Gastrocnemius medialis (tissue), 4 donors: ENCODE measurements around the gene WTAP. TPM values are rescaled to one million over a fixed set of nuclear protein-coding genes. Genes with fewer than 3 reads are reported as not detected.
A peak's percentile ranks its signal among the peaks of the same experiment; 100 is the strongest.
"Not testable (repeated sequence)": the region's sequence is repeated elsewhere in the genome, so short reads cannot be mapped to it uniquely, and the experiment has no call there.

Source experiments
- ATAC-seq, 2 donors: fragments of 150-250 bp; one replicate each; pipeline ENCODE4 v1.9.1; 2016
- DNase-seq, 2 donors: peaks; one replicate each; pipeline ENCODE4 v3.0.0-alpha.2; 2019
- H3K27ac ChIP-seq, 4 donors: fragments of 200-600 bp; sonication (generic); 1 replicate in 1 of 4; 2 replicates in 3 of 4; pipeline ENCODE4 v1.5.1; 2016 to 2018; ENCODE audit warnings: mild to moderate bottlenecking in 2 of 4, moderate library complexity in 1 of 4
- H3K27me3 ChIP-seq, 3 donors: fragments of 200-600 bp; sonication (generic) in 2 of 3; 1 replicate in 1 of 3; 2 replicates in 2 of 3; pipeline versions ENCODE4 v1.5.1 to v1.6.0; 2016 to 2019; ENCODE audit warnings: mild to moderate bottlenecking in 1 of 3, moderate library complexity in 1 of 3
- H3K36me3 ChIP-seq, 2 donors: fragments of 200-600 bp; sonication (generic) in 1 of 2; one replicate each; pipeline ENCODE4 v1.5.1; 2017 to 2018
- H3K4me1 ChIP-seq, 2 donors: fragments of 200-600 bp; sonication (generic) in 1 of 2; one replicate each; pipeline ENCODE4 v1.5.1; 2016 to 2017; ENCODE audit warnings: mild to moderate bottlenecking in 2 of 2
- H3K4me3 ChIP-seq, 4 donors: fragments of 200-600 bp; sonication (generic) in 3 of 4; 1 replicate in 1 of 4; 2 replicates in 3 of 4; pipeline ENCODE4 v1.5.1; 2016 to 2019; ENCODE audit warnings: mild to moderate bottlenecking in 2 of 4
- H3K9me3 ChIP-seq, 3 donors: fragments of 200-600 bp; sonication (generic) in 2 of 3; 1 replicate in 1 of 3; 2 replicates in 2 of 3; pipeline ENCODE4 v1.5.1; 2016 to 2019
- POLR2A ChIP-seq, 2 donors: fragments of 450-650 bp; IDR thresholded peaks; one replicate each; pipeline ENCODE4 v1.6.1; 2017; ENCODE audit warnings: antibody characterized with exemption in 2 of 2, mild to moderate bottlenecking in 2 of 2, moderate library complexity in 2 of 2
- in situ Hi-C, 4 donors: fragments of 200-750 bp; cut with MboI; loops; one replicate each; pipeline versions ENCODE4 v1.15.0 to v1.8.0; 2017; ENCODE audit warnings: low sequenced_read_pairs in 4 of 4
- intact Hi-C: fragments of 100-400 bp; cut with DNase I; formaldehyde crosslinking; loops from one replicate; pipeline ENCODE4 v1.15.1; 2023; ENCODE audit warnings: low total_unique reads
- total RNA-seq, 4 donors: library from RNA; depleted of rRNA; stranded (reverse); fragments of >200 nt; gene quantifications; one replicate each; pipeline versions ENCODE4 v1.1.0 to v1.2.3, GENCODE V29; 2016
- TF ChIP-seq, protein P1 (sequence below), 5 experiments: fragments of 450-650 bp in 3 of 5; fragments of 200-600 bp in 2 of 5; sonication (generic) in 2 of 5; IDR thresholded peaks in 4 of 5; conservative IDR thresholded peaks in 1 of 5; 1 replicate in 4 of 5; 2 replicates in 1 of 5; pipeline ENCODE4 v1.5.1; 2016 to 2019; ENCODE audit warnings: antibody characterized with exemption in 5 of 5, mild to moderate bottlenecking in 3 of 5, moderate library complexity in 3 of 5

Gene WTAP
- total RNA-seq, 4 donors from 2014 or later, result 147 to 238 (median 193) TPM

DNA sequence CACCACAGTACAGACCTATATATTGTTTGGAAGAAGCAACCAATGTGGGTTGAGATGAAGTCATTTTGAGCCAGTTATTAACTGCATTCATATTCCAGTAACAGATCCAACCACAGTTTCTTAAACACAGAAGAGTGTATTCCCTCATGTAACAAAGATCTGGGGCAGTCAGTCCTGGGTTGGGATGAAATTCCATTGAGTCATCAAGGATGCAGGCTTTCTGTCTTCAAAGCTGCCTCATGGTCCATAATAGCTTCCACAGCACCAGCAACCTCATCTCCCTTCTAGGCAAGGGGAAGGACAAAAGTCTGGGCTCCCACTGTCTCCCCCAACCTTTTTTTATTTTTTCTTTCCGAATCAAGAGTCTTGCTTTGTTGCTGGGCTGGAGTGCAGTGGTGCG lies 31.3 kb upstream of the WTAP start:
- in situ Hi-C loops, result loop anchor here in 2 of 4 donors (10.0 to 25.0 kb wide), 3 partner anchors 99 to 279 kb away; partner anchors contain the start of genes IGF2R (in 1 of the 2) and MRPL18 (in 1 of the 2)
- H3K27ac ChIP-seq, result peak overlapping the region in 3 of 4 donors; percentile 94 to 99 (median 98)

DNA sequence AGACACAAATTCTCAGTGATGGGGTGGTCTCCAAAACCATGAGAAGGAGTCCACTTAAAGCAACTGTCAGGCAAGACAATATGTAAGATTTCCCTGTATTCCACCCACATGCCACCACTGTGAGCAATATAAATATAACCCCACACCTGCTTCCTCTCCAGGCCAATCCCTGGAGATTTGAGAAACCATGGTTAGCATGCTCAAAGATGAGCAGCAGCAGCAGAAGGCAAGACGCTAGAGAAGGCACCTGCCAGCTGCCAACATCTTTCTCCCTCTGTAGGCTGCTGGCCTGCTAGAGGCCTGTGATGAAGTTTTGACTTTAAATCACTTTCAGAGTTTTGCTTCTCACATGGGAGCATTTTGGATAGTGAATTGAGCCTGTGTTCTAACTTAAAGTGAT lies 26.3 kb upstream of the WTAP start:
- peak in 1 of 2 donors; percentile 62 for DNase-seq
- H3K36me3 ChIP-seq, result no peaks in the 10 kb centered on the region
- no peak for TF ChIP-seq POLR2A (IDR thresholded peaks at IDR 0.05)
- TF ChIP-seq, protein P1, sequence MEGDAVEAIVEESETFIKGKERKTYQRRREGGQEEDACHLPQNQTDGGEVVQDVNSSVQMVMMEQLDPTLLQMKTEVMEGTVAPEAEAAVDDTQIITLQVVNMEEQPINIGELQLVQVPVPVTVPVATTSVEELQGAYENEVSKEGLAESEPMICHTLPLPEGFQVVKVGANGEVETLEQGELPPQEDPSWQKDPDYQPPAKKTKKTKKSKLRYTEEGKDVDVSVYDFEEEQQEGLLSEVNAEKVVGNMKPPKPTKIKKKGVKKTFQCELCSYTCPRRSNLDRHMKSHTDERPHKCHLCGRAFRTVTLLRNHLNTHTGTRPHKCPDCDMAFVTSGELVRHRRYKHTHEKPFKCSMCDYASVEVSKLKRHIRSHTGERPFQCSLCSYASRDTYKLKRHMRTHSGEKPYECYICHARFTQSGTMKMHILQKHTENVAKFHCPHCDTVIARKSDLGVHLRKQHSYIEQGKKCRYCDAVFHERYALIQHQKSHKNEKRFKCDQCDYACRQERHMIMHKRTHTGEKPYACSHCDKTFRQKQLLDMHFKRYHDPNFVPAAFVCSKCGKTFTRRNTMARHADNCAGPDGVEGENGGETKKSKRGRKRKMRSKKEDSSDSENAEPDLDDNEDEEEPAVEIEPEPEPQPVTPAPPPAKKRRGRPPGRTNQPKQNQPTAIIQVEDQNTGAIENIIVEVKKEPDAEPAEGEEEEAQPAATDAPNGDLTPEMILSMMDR (IDR thresholded peaks at IDR 0.05 in 4 of 5, conservative IDR thresholded peaks at IDR 0.05 in 1 of 5), result no peak
- H3K27ac ChIP-seq, result peak overlapping the region; percentile 80 to 98 (median 90)
- in situ Hi-C loops, result no loop called here
- no peak overlapping the region for H3K4me3 ChIP-seq
- peak; percentile 38 to 72 for ATAC-seq
- H3K9me3 ChIP-seq, result no peaks in the 10 kb centered on the region
- intact Hi-C loops, result loop anchor here (1.0 to 2.0 kb wide), 2 partner anchors 16 to 48 kb away; no protein-coding TSS in a partner anchor
- H3K27me3 ChIP-seq, result no peaks in the 10 kb centered on the region
- H3K4me1 ChIP-seq, result peaks cover 21 to 47% of the 10 kb centered on the region in 2 donors

More for the DNA sequence above, 31.3 kb upstream of the WTAP start:
- no peak for DNase-seq
- no peak for ATAC-seq
- TF ChIP-seq, protein P1 (IDR thresholded peaks at IDR 0.05 in 4 of 5, conservative IDR thresholded peaks at IDR 0.05 in 1 of 5), result no peak
- no peak for TF ChIP-seq POLR2A (IDR thresholded peaks at IDR 0.05)
- peaks cover 0 to 15% of the 10 kb centered on the region in 2 donors for H3K36me3 ChIP-seq
- H3K9me3 ChIP-seq, result no peaks in the 10 kb centered on the region
- no peaks in the 10 kb centered on the region for H3K27me3 ChIP-seq
- H3K4me1 ChIP-seq, result peaks cover 24 to 29% of the 10 kb centered on the region in 2 donors
- intact Hi-C loops, result loop anchor here (10.0 kb wide), 1 partner anchor 369 kb away; no protein-coding TSS in a partner anchor
- H3K4me3 ChIP-seq, result no peak overlapping the region

DNA sequence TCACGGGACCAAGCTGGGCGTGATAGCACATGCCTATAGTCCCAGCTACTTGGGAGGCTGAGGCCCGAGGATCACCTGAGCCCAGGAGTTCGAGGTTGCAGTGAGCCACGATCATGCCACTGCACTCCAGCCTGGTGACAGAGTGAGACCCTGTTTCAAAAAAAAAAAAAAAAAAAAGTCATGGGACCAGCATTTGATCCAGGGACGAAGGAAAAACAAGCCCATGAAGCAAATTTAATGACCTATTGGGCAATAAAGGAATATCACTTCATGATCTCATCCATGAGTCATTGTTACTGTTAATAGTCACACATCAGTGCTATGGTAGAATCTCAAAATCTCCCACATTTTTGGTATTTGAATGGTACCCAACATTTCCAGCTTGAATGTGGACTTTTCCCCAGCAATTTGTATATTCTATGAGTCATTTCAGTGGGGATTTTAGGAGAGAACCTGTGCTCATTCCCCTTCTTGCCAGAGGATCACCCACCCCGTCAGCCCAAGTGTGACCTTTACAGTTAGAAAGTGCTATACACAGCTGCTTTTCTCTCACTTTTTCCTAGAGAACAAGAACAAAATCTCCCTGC lies 25.8 kb upstream of the WTAP start:
- no peaks in the 10 kb centered on the region for H3K36me3 ChIP-seq
- TF ChIP-seq, protein P1 (IDR thresholded peaks at IDR 0.05 in 4 of 5, conservative IDR thresholded peaks at IDR 0.05 in 1 of 5), result no peak
- TF ChIP-seq POLR2A (IDR thresholded peaks at IDR 0.05), result peak; percentile 13 to 47
- peaks cover 21 to 50% of the 10 kb centered on the region in 2 donors for H3K4me1 ChIP-seq
- peak overlapping the region; percentile 80 to 98 (median 90) for H3K27ac ChIP-seq
- in situ Hi-C loops, result no loop called here
- H3K4me3 ChIP-seq, result no peak overlapping the region
- DNase-seq (peak; percentile 55 to 73), ATAC-seq (peak; percentile 96)
- intact Hi-C loops, result loop anchor here (1.0 to 2.0 kb wide), 2 partner anchors 15 to 48 kb away; no protein-coding TSS in a partner anchor
- H3K27me3 ChIP-seq, result no peaks in the 10 kb centered on the region
- no peaks in the 10 kb centered on the region for H3K9me3 ChIP-seq

DNA sequence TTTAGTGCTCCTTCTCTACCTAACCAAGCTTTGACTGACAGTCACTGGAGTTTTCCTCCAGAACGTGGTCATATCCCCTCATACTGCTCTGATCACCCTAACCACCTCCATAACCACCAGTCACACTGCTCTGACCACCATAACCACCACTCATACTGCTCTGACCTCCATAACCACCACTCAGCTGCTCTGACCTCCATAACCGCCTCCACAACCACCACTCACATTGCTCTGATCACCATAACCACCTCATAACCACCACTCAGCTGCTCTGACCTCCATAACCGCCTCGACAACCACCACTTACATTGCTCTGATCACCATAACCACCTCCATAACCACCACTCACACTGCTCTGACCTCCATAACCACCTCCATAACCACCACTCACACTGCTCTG lies 16.7 kb upstream of the WTAP start:
- H3K27me3 ChIP-seq, in situ Hi-C loops, H3K27ac ChIP-seq, H3K36me3 ChIP-seq, H3K4me3 ChIP-seq, DNase-seq, H3K9me3 ChIP-seq, ATAC-seq, intact Hi-C loops: not testable (repeated sequence)
- peaks cover 7 to 16% of the 10 kb centered on the region in 2 donors for H3K4me1 ChIP-seq

DNA sequence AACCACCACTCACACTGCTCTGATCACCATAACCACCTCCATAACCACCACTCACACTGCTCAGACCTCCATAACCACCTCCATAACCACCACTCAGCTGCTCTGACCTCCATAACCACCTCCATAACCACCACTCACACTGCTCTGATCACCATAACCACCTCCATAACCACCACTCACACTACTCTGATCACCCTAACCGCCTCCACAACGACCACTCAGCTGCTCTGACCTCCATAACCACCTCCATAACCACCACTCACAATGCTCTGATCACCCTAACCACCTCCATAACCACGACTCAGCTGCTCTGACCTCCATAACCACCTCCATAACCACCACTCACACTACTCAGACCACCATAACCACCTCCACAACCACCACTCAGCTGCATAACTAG lies 14.9 kb upstream of the WTAP start:
- DNase-seq, intact Hi-C loops, H3K27ac ChIP-seq, in situ Hi-C loops, ATAC-seq, H3K27me3 ChIP-seq, H3K9me3 ChIP-seq, H3K36me3 ChIP-seq, H3K4me3 ChIP-seq: not testable (repeated sequence)
- peaks cover 14 to 30% of the 10 kb centered on the region in 2 donors for H3K4me1 ChIP-seq
